Endodermal cell (in vitro differentiated cells): ENCODE measurements around the gene C4B. TPM values are rescaled to one million over a fixed set of nuclear protein-coding genes. Genes with fewer than 3 reads are reported as not detected.

Experiments
- DNase-seq: peaks from one replicate; pipeline ENCODE4 v3.0.0-alpha.2; 2017
- H3K27ac ChIP-seq: 2 replicates; pipeline ENCODE4 v1.5.1; 2013; ENCODE audit warnings: mild to moderate bottlenecking, low read depth, low read length, moderate library complexity
- H3K27me3 ChIP-seq: 2 replicates; pipeline ENCODE4 v1.6.1; 2013; ENCODE audit warnings: mild to moderate bottlenecking, low read length, moderate library complexity; ENCODE audit not compliant: insufficient read depth, control insufficient read depth, poor library complexity, severe bottlenecking
- H3K36me3 ChIP-seq: 2 replicates; pipeline ENCODE4 v1.7.0; 2013; ENCODE audit warnings: mild to moderate bottlenecking, low read length, moderate library complexity; ENCODE audit not compliant: control insufficient read depth, insufficient read depth
- H3K4me1 ChIP-seq: one replicate; pipeline ENCODE4 v1.7.0; 2013; ENCODE audit warnings: low read length; ENCODE audit not compliant: control insufficient read depth, insufficient read depth
- H3K4me3 ChIP-seq: 2 replicates; pipeline ENCODE4 v1.5.1; 2013; ENCODE audit warnings: mild to moderate bottlenecking, low read length, moderate library complexity
- H3K9ac ChIP-seq: 2 replicates; pipeline ENCODE4 v1.6.1; 2013; ENCODE audit warnings: mild to moderate bottlenecking, low read length, moderate library complexity; ENCODE audit not compliant: poor library complexity, severe bottlenecking; ENCODE audit errors: extremely low read depth
- H3K9me3 ChIP-seq: 2 replicates; pipeline ENCODE4 v1.6.1; 2013; ENCODE audit warnings: mild to moderate bottlenecking, low read length, moderate library complexity; ENCODE audit not compliant: control insufficient read depth
- H3K27ac Mint-ChIP-seq: 2 replicates; pipeline ENCODE4 v1.8.0; 2020; ENCODE audit warnings: mixed read lengths
- H3K27me3 Mint-ChIP-seq: 2 replicates; pipeline ENCODE4 v1.8.0; 2021; ENCODE audit warnings: mild to moderate bottlenecking, mixed read lengths; ENCODE audit not compliant: insufficient read depth
- H3K36me3 Mint-ChIP-seq: 2 replicates; pipeline ENCODE4 v1.8.0; 2020; ENCODE audit warnings: low read depth, mixed read lengths
- H3K4me1 Mint-ChIP-seq: 2 replicates; pipeline ENCODE4 v1.8.0; 2020; ENCODE audit warnings: mixed read lengths
- H3K4me3 Mint-ChIP-seq: 2 replicates; pipeline ENCODE4 v1.8.0; 2020; ENCODE audit warnings: mild to moderate bottlenecking, moderate library complexity, mixed read lengths
- H3K9me3 Mint-ChIP-seq: 2 replicates; pipeline ENCODE4 v1.8.0; 2020; ENCODE audit warnings: mild to moderate bottlenecking, mixed read lengths
- WGBS, 2 experiments: methylation state at CpG; one replicate each; pipeline versions ENCODE4 v1.1.5 to v1.1.7; 2013; ENCODE audit warnings: missing lambda C conversion rate in 2 of 2, mixed read lengths in 1 of 2; ENCODE audit not compliant: insufficient coverage in 1 of 2, insufficient read length in 1 of 2; 5-methylcytosine and 5-hydroxymethylcytosine counted together
- total RNA-seq, 2 donors: library from RNA; stranded (reverse); fragmentation: NEBNext Ultra II Directional in 1 of 2; extraction: Animal tissue kit (Norgen Biotek cat#: 25700) in 1 of 2; gene quantifications; 2 replicates in 1 of 2; 3 replicates in 1 of 2; pipeline ENCODE4 v1.2.1, GENCODE V29; 2021
- TF ChIP-seq, protein P1 (sequence below): fragments of 200-600 bp; sonication (generic); conservative IDR thresholded peaks from 2 replicates; pipeline ENCODE4 v1.5.0; 2021; ENCODE audit warnings: antibody characterized with exemption, mild to moderate bottlenecking

The C4B gene
- total RNA-seq, 2 donors from 2014 or later: 3.7 to 5.5 TPM

GRCh38 chr6:32045811-32046449 is 31.3 kb downstream of the C4B start:
- Histone ChIP-seq H3K27me3 (no peaks in the 10 kb centered on the region), H3K4me3 (no peak overlapping the region), H3K9ac (no peak overlapping the region), H3K27ac (no peak overlapping the region), H3K4me1 (no peaks in the 10 kb centered on the region), H3K36me3 (no peaks in the 10 kb centered on the region), H3K9me3 (no peaks in the 10 kb centered on the region)
- H3K9me3 Mint-ChIP-seq: no peaks in the 10 kb centered on the region
- H3K36me3 Mint-ChIP-seq: no peaks in the 10 kb centered on the region
- H3K4me1 Mint-ChIP-seq: no peaks in the 10 kb centered on the region
- 94 to 98% methylated on average over 13 to 22 of the region's 22 CpGs for WGBS, 2 experiments
- TF ChIP-seq, protein P1, sequence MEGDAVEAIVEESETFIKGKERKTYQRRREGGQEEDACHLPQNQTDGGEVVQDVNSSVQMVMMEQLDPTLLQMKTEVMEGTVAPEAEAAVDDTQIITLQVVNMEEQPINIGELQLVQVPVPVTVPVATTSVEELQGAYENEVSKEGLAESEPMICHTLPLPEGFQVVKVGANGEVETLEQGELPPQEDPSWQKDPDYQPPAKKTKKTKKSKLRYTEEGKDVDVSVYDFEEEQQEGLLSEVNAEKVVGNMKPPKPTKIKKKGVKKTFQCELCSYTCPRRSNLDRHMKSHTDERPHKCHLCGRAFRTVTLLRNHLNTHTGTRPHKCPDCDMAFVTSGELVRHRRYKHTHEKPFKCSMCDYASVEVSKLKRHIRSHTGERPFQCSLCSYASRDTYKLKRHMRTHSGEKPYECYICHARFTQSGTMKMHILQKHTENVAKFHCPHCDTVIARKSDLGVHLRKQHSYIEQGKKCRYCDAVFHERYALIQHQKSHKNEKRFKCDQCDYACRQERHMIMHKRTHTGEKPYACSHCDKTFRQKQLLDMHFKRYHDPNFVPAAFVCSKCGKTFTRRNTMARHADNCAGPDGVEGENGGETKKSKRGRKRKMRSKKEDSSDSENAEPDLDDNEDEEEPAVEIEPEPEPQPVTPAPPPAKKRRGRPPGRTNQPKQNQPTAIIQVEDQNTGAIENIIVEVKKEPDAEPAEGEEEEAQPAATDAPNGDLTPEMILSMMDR: no peak
- no peak overlapping the region for H3K4me3 Mint-ChIP-seq
- DNase-seq: peak; percentile 52
- no peak overlapping the region for H3K27ac Mint-ChIP-seq
- H3K27me3 Mint-ChIP-seq: no peaks in the 10 kb centered on the region

DNA sequence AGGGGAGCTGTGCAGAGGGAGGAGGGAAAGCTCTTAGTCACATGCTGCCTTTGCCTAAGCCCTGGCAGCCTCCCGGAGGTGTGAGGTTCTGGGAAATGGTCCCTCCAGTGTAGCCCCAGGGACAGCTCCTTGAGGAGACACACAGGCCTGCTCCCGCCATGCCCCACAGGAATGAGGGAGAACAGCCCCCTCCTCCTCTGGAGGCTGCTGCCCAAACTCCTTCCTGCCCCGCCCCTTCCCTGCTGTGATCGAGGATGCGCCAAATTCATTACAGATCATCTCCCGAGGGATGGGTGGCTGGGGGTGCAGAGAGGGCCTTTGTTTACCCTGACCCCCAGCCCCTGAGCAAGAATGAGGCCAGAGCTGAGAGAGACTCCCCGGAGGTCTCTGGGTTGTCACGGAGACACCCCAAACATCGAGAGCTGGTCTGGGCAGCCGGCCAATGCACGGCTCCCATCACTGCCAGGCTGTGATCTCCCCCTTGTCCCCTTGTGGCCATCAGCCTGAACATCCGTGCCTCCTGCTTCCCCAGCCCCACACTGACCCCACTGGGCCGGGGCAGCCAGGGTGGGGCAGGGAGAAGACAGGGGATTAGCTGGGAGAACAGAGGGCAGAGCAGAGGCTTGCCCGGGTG is 32.0 kb downstream of the C4B start:
- Mint-ChIP-seq H3K4me3 (no peak overlapping the region), H3K27ac (no peak overlapping the region), H3K36me3 (no peaks in the 10 kb centered on the region), H3K4me1 (no peaks in the 10 kb centered on the region), H3K27me3 (no peaks in the 10 kb centered on the region), H3K9me3 (no peaks in the 10 kb centered on the region)
- WGBS, 2 experiments: 62 to 83% methylated on average over 5 to 14 of the region's 14 CpGs
- no peaks in the 10 kb centered on the region for H3K4me1 ChIP-seq
- no peak overlapping the region for H3K4me3 ChIP-seq
- peak; percentile 64 for DNase-seq
- TF ChIP-seq, protein P1: peak; percentile 21
- no peaks in the 10 kb centered on the region for H3K36me3 ChIP-seq
- no peaks in the 10 kb centered on the region for H3K27me3 ChIP-seq
- no peaks in the 10 kb centered on the region for H3K9me3 ChIP-seq
- H3K9ac ChIP-seq: no peak overlapping the region
- H3K27ac ChIP-seq: peak overlapping the region; percentile 38

DNA sequence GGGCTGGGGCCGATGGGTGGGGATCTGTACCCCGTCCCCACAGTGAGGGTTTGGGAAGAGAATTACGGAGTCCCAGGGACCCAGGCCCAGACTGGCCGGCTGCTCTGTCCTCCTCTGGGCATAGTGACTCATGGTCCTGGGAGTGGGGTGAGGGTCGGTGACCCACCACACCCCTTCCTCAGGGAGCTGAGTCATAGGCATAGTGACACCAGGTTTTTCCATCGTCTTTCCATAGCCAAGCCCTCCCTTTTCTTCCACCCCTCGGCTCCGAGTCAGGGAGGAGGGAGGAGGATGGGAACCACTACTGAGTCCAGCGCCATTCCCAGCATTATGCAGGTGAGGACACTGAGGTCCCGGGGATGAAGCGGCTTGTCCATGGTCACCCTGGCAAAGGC is 32.5 kb downstream of the C4B start:
- peak overlapping the region; percentile 38 for H3K27ac ChIP-seq
- TF ChIP-seq, protein P1: no peak

More for the DNA sequence above, 32.5 kb downstream of the C4B start:
- Mint-ChIP-seq H3K27ac (no peak overlapping the region), H3K27me3 (no peaks in the 10 kb centered on the region), H3K4me1 (no peaks in the 10 kb centered on the region), H3K36me3 (no peaks in the 10 kb centered on the region), H3K4me3 (no peak overlapping the region), H3K9me3 (no peaks in the 10 kb centered on the region)
- Histone ChIP-seq H3K9ac (no peak overlapping the region), H3K4me3 (no peak overlapping the region), H3K9me3 (no peaks in the 10 kb centered on the region), H3K27me3 (no peaks in the 10 kb centered on the region), H3K4me1 (no peaks in the 10 kb centered on the region), H3K36me3 (no peaks in the 10 kb centered on the region)
- WGBS, 2 experiments: 81 to 92% methylated on average over 4 to 11 of the region's 11 CpGs
- peak; percentile 68 for DNase-seq
